SKM-1 (cell line): Measurements from ENCODE around the gene MRPL34.

Experiments
- DNase-seq: peaks from one replicate; lab custom pipeline; 2025; ENCODE audit not compliant: unreplicated experiment; lab: John Stamatoyannopoulos, UW

MRPL34 gene

GRCh38 chr19:17327654-17328516, 22.2 kb downstream of the MRPL34 start:
- no peak for DNase-seq

DNA sequence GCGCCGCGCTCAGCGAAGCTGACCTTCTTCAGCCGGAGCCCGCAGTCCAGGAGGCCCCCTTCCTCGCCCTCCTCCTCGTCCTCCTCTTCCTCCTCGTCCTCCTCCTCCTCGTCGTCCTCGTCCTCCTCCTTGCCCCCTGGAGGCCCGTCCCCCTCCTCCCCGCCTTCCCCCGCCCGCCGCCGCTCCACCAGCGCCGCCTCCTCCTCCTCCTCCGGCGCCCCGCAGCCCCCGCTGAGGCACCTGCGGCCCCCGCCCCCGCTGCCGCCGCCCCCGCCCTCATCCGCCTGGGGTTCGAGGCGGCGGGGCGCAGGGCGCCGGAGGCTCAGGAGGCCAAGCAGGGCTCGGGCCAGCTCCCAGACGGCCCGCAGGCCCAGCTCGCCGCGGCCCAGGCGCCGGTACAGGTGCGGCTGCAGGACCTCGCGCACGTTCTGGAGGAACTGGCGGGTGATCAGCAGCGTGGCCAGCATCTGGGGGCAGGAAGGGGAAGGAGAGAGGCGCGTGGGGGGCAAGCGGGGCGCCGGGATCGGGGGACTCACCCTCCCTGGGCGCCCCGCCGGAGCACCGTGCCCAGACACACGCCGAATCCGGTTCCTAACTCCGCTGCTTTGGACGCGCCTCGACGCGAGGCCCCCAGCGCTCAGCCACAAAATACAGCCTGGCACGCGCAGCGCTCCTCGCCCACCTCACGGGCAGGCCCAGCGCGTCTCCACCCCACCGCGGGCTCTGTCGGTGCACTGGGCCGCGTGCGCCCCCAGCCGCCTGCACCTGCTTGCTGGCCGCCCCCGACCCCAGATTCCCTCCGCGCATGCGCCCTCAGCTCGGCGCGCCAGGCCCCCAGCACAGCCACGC, 23.1 kb downstream of the MRPL34 start:
- no peak for DNase-seq

DNA sequence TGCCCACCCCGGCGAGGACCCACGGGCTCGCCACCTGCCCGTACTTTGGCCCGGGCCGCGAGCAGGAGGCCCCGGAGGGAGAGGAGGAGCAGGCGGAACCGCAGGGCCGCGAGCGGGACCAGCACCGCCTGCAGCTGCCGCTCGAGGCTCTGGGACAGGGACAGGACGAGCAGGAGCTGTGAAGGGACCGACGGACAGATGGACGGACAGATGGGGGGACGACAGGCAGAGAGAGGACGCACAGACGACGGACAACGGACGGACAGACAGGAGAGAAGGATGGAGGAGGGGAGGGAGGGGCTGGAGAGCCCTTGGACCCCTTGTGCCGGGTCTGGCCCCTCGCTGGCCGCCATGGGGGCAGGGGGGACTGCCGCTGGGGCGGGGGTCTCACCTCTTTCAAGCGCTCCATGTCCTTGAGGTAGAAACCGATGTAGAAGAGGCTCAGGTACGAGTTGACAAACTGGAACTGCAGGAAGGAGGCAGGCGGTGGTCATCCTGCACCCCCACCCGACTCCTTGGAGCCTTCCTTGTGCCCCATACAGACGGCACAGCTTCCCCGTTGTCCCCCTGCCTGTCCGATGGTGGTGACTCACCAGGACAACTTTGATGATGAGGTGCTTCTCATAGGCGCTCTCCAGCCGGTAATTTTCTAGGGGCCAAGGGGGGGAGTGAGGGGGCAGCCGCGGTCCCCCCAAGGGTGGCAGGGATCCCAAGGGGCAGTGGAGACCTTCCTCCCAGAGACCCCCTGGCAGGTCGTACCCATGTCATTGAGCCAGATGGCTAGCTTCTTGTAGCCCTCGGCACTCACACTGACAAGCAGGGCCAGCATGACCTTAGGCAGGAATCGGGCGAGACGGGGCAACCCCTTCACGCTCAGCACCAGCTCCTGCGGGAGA, 23.9 kb downstream of the MRPL34 start:
- no peak for DNase-seq

GRCh38 chr19:17330262-17331044, 24.8 kb downstream of the MRPL34 start:
- no peak for DNase-seq

GRCh38 chr19:17331045-17331558, 25.4 kb downstream of the MRPL34 start:
- DNase-seq: no peak

- DNase-seq: no peak
These were observed 26.6 kb downstream of the MRPL34 start for GRCh38 chr19:17332360-17332676.

DNA sequence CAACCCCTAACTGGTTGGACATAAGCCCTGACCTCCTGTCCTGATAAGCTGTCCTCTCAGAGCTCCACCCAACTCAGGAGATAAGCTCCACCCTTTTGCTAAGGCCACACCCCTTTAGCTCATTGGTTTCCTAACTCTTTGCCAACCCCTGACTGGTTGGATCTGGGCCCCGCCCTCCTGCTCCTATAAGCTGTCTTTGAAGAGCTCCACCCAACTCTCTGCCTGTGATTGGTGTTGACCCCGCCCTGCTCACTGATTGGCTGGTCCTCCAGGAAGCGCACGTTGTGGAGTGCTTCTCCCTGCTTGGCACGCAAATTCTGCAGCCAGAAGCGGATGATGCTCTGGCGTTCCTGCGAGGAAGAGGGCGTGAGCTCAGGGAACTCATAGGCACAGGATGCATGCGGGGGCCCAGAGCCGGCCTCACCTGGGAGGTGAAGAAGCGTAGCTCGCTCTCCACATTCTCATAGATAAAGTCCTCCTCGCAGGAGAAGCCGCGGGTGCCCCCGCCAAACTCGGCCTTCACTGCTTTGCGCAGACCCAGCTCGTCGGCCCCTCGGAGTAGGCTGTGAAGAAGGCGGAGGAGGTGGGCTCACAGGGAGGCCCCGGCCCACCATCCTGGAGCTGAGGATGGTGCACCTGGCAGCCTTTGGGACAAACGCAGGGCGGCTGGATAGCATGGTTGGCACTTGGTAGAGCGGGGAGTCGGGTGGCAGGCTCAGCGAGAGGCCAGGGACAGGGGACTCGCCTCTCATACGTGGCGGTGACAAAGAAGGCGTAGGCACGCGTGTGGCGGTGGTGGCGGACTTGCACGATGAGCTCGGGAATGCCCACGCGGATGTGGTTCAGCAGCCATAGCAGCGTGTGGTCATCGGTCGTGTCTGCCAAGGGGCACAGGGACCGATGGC, 27.3 kb downstream of the MRPL34 start:
- peak; percentile 53 for DNase-seq

DNA sequence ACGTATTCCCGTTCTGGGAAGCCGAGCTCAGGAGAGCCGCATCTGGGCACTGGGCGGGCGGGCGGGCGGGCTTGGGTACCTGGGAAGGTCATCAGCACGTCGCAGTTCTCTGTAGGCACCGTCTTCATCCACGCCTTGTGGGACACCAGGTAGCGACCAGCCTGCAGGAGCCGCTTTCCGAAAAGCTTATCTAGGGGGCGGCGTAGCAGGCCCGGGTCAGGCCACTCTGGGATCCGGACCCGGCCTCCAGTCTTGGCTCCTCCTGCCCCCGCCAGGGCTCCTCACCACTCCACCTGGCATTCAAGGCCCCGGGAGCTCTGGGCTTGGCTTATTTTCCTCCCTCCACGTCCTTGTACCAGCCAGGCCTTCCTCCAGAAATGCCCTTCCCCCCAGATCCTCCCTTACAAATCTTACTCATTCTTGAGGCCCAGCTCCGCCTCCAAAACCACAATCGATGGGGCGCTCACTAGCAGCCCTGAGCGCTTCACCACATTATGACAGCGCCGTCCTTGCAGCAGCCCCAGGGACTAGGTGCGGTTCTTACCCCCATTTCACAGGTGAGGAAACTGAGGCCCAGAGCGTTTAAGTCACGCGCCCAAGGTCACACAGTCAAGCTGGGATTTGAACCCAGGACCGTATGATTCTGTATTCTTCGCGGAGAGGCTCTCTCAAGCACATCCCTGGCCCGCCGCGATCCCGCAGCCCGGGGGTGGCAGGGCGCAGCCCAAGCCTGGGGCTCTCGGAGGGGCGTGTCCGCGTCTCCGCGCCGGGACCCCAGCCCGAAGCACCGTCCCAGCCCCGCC, 28.1 kb downstream of the MRPL34 start:
- peak; percentile 33 for DNase-seq

DNA sequence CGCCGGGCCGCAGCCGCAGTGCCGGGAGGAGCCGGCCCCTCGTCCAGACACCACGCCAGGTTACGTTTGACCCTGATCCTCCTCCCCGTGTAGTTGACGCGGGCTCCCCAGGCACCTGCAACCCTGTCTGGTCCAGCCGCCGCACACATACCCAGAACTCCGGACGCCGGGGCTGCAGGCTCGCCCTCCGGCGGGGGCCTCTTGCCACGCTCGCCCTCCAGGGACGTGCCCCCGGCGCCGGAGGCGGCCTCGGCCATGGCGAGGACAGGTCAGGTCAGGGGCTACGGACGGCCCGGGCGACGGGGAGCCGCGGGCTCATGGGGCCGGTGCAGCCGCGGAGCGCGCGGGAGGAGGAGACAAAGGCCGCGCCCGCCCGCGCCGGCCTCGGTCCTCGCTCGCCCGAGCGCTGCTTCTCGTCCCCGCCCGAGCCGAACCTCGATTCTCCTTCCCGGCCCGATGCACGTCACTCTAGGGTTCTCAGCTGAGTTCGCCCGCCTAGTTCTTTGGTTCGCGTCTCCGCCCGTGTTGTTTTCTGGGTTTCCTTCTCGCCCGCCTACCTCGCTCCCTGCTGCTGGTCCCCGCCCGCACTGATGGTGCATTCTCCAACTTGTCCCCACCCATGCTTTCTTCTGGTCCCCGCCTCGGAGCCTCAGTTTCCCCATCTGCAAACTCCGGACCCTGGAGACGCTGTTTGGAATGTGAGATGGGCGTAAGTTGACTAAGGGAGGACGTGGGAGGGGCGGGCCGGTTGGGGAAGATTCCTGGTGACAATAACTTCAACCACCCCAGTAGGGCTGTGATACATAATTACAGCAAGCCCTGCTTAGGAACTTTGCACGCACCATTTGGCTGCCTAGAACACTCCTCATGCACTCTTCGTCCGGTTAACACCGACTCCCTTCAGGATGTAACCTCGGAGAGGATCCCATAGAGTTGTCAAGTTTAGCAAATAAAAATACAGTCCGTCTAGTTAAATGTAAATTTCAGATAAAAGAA, 29.0 kb downstream of the MRPL34 start, which contains the start of gene ANO8:
TSS of gene ANO8 (minus strand) at position 442 of the 996 bp plus-strand sequence. CDS start at position 257, 185 bp downstream.
- peak; percentile 97 for DNase-seq

GRCh38 chr19:17335575-17335974, 29.9 kb downstream of the MRPL34 start:
- DNase-seq: no peak

DNA sequence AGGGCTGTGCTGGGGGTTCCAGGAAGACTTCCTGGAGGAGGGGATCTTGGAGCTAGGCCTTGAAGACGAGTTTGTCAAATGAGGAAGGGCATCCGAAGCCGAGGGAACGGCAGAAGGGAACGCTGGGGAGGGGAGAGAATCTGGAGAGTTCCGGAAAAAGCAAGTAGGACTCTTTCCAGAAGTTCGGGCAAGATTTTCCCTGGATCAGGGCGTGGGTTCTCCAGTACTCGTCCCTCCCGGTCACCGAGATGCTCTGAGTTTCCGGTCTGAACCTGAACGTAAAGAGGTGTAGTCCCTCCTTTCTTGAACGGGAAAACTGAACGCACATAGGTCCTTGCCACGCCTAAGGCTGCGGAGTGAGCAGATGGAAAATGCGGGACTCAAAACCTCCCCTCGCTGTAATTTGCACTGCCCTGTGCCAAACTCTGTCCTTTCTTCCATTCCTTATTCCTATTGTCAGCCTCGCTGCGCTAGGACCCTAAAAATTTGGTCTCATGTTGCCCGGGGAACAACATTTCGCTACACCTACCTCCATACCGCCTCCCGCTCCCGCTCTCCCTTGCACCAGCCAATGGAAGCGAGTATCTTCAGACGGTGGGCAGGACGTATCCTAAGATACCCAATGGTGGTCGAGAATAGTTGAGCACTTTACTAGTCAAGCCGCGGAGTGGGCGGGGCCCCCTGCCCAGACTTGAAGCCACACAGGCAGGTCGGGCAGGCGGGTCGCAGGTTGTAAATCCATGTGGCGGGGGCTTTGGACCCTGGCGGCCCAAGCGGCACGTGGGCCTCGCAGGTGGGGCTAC, 31.4 kb downstream of the MRPL34 start, which contains the start of gene GTPBP3:
TSS of gene GTPBP3 (plus strand) at position 682 of the 803 bp plus-strand sequence. CDS start at position 741, 59 bp downstream.
- DNase-seq: peak; percentile 98

- no peak for DNase-seq
These were observed 32.2 kb downstream of the MRPL34 start for GRCh38 chr19:17337675-17338432.

GRCh38 chr19:17338433-17339078, 32.9 kb downstream of the MRPL34 start:
- DNase-seq: no peak

GRCh38 chr19:17339088-17339741, 33.5 kb downstream of the MRPL34 start:
- DNase-seq: no peak
